H9 (cell line): ENCODE data around the gene CDKN2D. TPM values are rescaled to one million over a fixed set of nuclear protein-coding genes. Genes with fewer than 3 reads are reported as not detected.

ENCODE experiments used
- DNase-seq: peaks from one replicate; pipeline ENCODE4 v3.0.0-alpha.2; 2017
- H2AFZ ChIP-seq: one replicate; pipeline ENCODE4 v1.6.1; 2013; ENCODE audit warnings: mild to moderate bottlenecking, low read length, control low read depth, moderate library complexity
- H2AK5ac ChIP-seq: 2 replicates; pipeline ENCODE4 v1.6.1; 2013; ENCODE audit warnings: low read length, control low read depth, mixed read lengths; ENCODE audit not compliant: insufficient read length
- H2BK120ac ChIP-seq: one replicate; pipeline ENCODE4 v1.6.1; 2013; ENCODE audit warnings: low read depth, mild to moderate bottlenecking, low read length, control low read depth, inconsistent platforms; ENCODE audit not compliant: poor library complexity, severe bottlenecking
- H2BK12ac ChIP-seq: 2 replicates; pipeline ENCODE4 v1.6.1; 2013; ENCODE audit warnings: low read length, control low read depth, mixed read lengths, low read depth; ENCODE audit not compliant: insufficient read length
- H2BK15ac ChIP-seq: 2 replicates; pipeline ENCODE4 v1.6.1; 2013; ENCODE audit warnings: low read depth, low read length, control low read depth
- H2BK20ac ChIP-seq: one replicate; pipeline ENCODE4 v1.6.1; 2013; ENCODE audit warnings: low read depth, mild to moderate bottlenecking, low read length, control low read depth, inconsistent platforms; ENCODE audit not compliant: poor library complexity, severe bottlenecking
- H2BK5ac ChIP-seq: 2 replicates; pipeline ENCODE4 v1.6.1; 2013; ENCODE audit warnings: low read length, control low read depth, mixed read lengths; ENCODE audit not compliant: insufficient read length
- H3K14ac ChIP-seq: 2 replicates; pipeline ENCODE4 v1.6.1; 2013; ENCODE audit warnings: low read length, control low read depth; ENCODE audit not compliant: insufficient read depth
- H3K18ac ChIP-seq: 2 replicates; pipeline ENCODE4 v1.6.1; 2013; ENCODE audit warnings: low read depth, mild to moderate bottlenecking, mixed read lengths, low read length, control low read depth; ENCODE audit not compliant: insufficient read length
- H3K23ac ChIP-seq: 2 replicates; pipeline ENCODE4 v1.6.1; 2013; ENCODE audit warnings: low read length, control low read depth, mixed read lengths, low read depth; ENCODE audit not compliant: insufficient read length
- H3K23me2 ChIP-seq: 2 replicates; pipeline ENCODE4 v1.6.1; 2013; ENCODE audit warnings: low read depth, mild to moderate bottlenecking, mixed read lengths, low read length, control low read depth; ENCODE audit not compliant: insufficient read length, poor library complexity, severe bottlenecking
- H3K27ac ChIP-seq: 2 replicates; pipeline ENCODE4 v1.5.1; 2013; ENCODE audit warnings: low read length, control low read depth, mixed read lengths, low read depth; ENCODE audit not compliant: insufficient read length
- H3K27me3 ChIP-seq: 2 replicates; pipeline ENCODE4 v1.6.1; 2013; ENCODE audit warnings: low read length, control low read depth, inconsistent platforms; ENCODE audit not compliant: insufficient read depth
- H3K4ac ChIP-seq: 2 replicates; pipeline ENCODE4 v1.6.1; 2013; ENCODE audit warnings: low read depth, mild to moderate bottlenecking, control low read depth, inconsistent platforms, low read length, moderate library complexity
- H3K4me1 ChIP-seq: 2 replicates; pipeline ENCODE4 v1.6.1; 2013; ENCODE audit warnings: low read length, control low read depth, inconsistent platforms; ENCODE audit not compliant: insufficient read depth
- H3K4me2 ChIP-seq: 2 replicates; pipeline ENCODE4 v1.6.1; 2013; ENCODE audit warnings: low read length, control low read depth, mixed read lengths; ENCODE audit not compliant: insufficient read length, insufficient read depth
- H3K56ac ChIP-seq: 2 replicates; pipeline ENCODE4 v1.6.1; 2013; ENCODE audit warnings: low read depth, mild to moderate bottlenecking, mixed read lengths, low read length, control low read depth; ENCODE audit not compliant: insufficient read length
- H3K79me1 ChIP-seq: 2 replicates; pipeline ENCODE4 v1.6.1; 2013; ENCODE audit warnings: low read depth, mild to moderate bottlenecking, moderate library complexity, low read length, control low read depth, inconsistent platforms; ENCODE audit not compliant: insufficient read depth, poor library complexity, severe bottlenecking
- H3K79me2 ChIP-seq: 2 replicates; pipeline ENCODE4 v1.6.1; 2013; ENCODE audit warnings: low read length, control low read depth, inconsistent platforms; ENCODE audit not compliant: insufficient read depth
- H3K9ac ChIP-seq: 2 replicates; pipeline ENCODE4 v1.6.1; 2013; ENCODE audit warnings: low read length, control low read depth, mixed read lengths; ENCODE audit not compliant: insufficient read length; ENCODE audit errors: extremely low read depth
- H3K9me3 ChIP-seq: one replicate; pipeline ENCODE4 v1.6.1; 2013; ENCODE audit warnings: low read depth, low read length, inconsistent platforms; ENCODE audit not compliant: control insufficient read depth
- H3T11ph ChIP-seq: one replicate; pipeline ENCODE4 v1.6.1; 2013; ENCODE audit warnings: mild to moderate bottlenecking, low read length, control low read depth, inconsistent platforms
- H4K20me1 ChIP-seq: one replicate; pipeline ENCODE4 v1.6.1; 2013; ENCODE audit not compliant: control insufficient read depth, insufficient read length, insufficient read depth
- H4K5ac ChIP-seq: 2 replicates; pipeline ENCODE4 v1.6.1; 2013; ENCODE audit warnings: low read depth, mild to moderate bottlenecking, mixed read lengths, low read length, control low read depth; ENCODE audit not compliant: insufficient read length
- H4K8ac ChIP-seq: replicated peaks from 2 replicates; pipeline ENCODE4 v1.6.1; 2013; ENCODE audit warnings: low read length, control low read depth, mixed read lengths, low read depth; ENCODE audit not compliant: insufficient read length
- H4K91ac ChIP-seq: 2 replicates; pipeline ENCODE4 v1.6.1; 2013; ENCODE audit warnings: low read depth, mild to moderate bottlenecking, moderate library complexity, mixed read lengths, low read length, control low read depth; ENCODE audit not compliant: insufficient read length
- H3K27ac Mint-ChIP-seq, 3 experiments: 2 replicates in 2 of 3; 3 replicates in 1 of 3; pipeline ENCODE4 v1.8.0; 2020 to 2021; ENCODE audit warnings: mixed read lengths in 3 of 3, mild to moderate bottlenecking in 1 of 3, moderate library complexity in 1 of 3
- H3K27me3 Mint-ChIP-seq: 2 replicates; pipeline ENCODE4 v1.8.0; 2021; ENCODE audit warnings: low read depth, mild to moderate bottlenecking, moderate library complexity, mixed read lengths
- H3K36me3 Mint-ChIP-seq, 3 experiments: 2 replicates in 2 of 3; 3 replicates in 1 of 3; pipeline ENCODE4 v1.8.0; 2020 to 2021; ENCODE audit warnings: low read depth in 3 of 3, mixed read lengths in 3 of 3; ENCODE audit not compliant: insufficient read depth in 1 of 3
- H3K4me1 Mint-ChIP-seq, 2 experiments: 2 replicates each; pipeline ENCODE4 v1.8.0; 2020; ENCODE audit warnings: mixed read lengths in 2 of 2
- H3K4me3 Mint-ChIP-seq, 2 experiments: 2 replicates in 1 of 2; 3 replicates in 1 of 2; pipeline ENCODE4 v1.8.0; 2020 to 2021; ENCODE audit warnings: mild to moderate bottlenecking in 2 of 2, mixed read lengths in 2 of 2, moderate library complexity in 1 of 2
- H3K9me3 Mint-ChIP-seq, 2 experiments: 2 replicates in 1 of 2; 3 replicates in 1 of 2; pipeline ENCODE4 v1.8.0; 2020; ENCODE audit warnings: mild to moderate bottlenecking in 2 of 2, mixed read lengths in 2 of 2, moderate library complexity in 1 of 2
- CTCF ChIP-seq: fragments of 200-600 bp; sonication (generic); conservative IDR thresholded peaks from 3 replicates; pipeline ENCODE4 v1.8.0; 2021; ENCODE audit warnings: antibody characterized with exemption, mild to moderate bottlenecking
- WGBS: extraction: QIAGEN DNeasy Blood & Tissue Kit; methylation state at CpG from one replicate; pipeline ENCODE4 v1.1.7; 2013; ENCODE audit warnings: missing lambda C conversion rate, low lambda C conversion rate, mixed read lengths; ENCODE audit not compliant: insufficient read length; ENCODE audit errors: extremely low coverage; 5-methylcytosine and 5-hydroxymethylcytosine counted together
- long read RNA-seq: library from polyadenylated mRNA; unstranded; transcript quantifications from one replicate; pipeline ENCODE4 v2.0.0, GENCODE V29; 2020
- total RNA-seq: library from RNA; stranded (reverse); gene quantifications from 2 replicates; pipeline ENCODE4 v1.2.1, GENCODE V29; 2021

CDKN2D gene
- total RNA-seq = 2.8 and 3.7 TPM in 2 replicates
- long read RNA-seq, transcript CDKN2D-201 (3 exons, 1,086 nt) = major isoform, 5 of 7 reads
- long read RNA-seq, partial matches to known transcripts = 0 of 7 reads
- long read RNA-seq, other reads (novel, unspliced or antisense) = 1 of 7 reads

- H2BK12ac ChIP-seq = peak within 1 kb of the TSS; percentile 3
- TF ChIP-seq CTCF = peak; percentile 31; the same call in 1 of the 3 replicates
- no CpG with 5 or more reads among the region's 71 CpGs for WGBS
These were observed at the start of gene CDKN2D for GRCh38 chr19:10568826-10569651. Gene CDKN2D, minus strand, starts transcription at chr19:10568979. Its CDS starts 326 bp downstream, at chr19:10568653.

More at GRCh38 chr19:10568826-10569651, at the start of gene CDKN2D:
- Histone ChIP-seq H3K79me2 (no peaks in the 10 kb centered on the region), H2BK5ac (peak within 1 kb of the TSS; percentile 11), H4K20me1 (no peaks in the 10 kb centered on the region), H3K27me3 (no peaks in the 10 kb centered on the region), H3K14ac (peak within 1 kb of the TSS; percentile 72; the same call in 1 of the 2 replicates), H3K4me1 (no peaks in the 10 kb centered on the region), H4K5ac (peak within 1 kb of the TSS; percentile 85), H3K4me2 (peak within 1 kb of the TSS; percentile 96), H3K23ac (no peak within 1 kb of the TSS), H2AK5ac (no peak within 1 kb of the TSS), H3K4ac (no peak within 1 kb of the TSS; the same call in 1 of the 2 replicates), H3K23me2 (peaks cover 10% of the 10 kb centered on the region), H3T11ph (no peak within 1 kb of the TSS), H3K56ac (no peak within 1 kb of the TSS), H3K18ac (peak within 1 kb of the TSS; percentile 90), H4K8ac (no peak within 1 kb of the TSS), H2AFZ (no peak within 1 kb of the TSS), H3K79me1 (no peaks in the 10 kb centered on the region), H3K9ac (peak within 1 kb of the TSS; percentile 73), H3K9me3 (no peaks in the 10 kb centered on the region), H4K91ac (no peak within 1 kb of the TSS), H2BK20ac (no peak within 1 kb of the TSS), H2BK120ac (peak within 1 kb of the TSS; percentile 82), H2BK15ac (no peak within 1 kb of the TSS), H3K27ac (peak within 1 kb of the TSS; percentile 88)
- peak within 1 kb of the TSS; percentile 81 to 90 for H3K4me3 Mint-ChIP-seq
- H3K27ac Mint-ChIP-seq = peak within 1 kb of the TSS; percentile 97 to 99 (median 99)
- peak; percentile 100 for DNase-seq
- H3K36me3 Mint-ChIP-seq = peaks cover 4 to 19% (median 7%) of the 10 kb centered on the region in 3 experiments
- H3K9me3 Mint-ChIP-seq = no peaks in the 10 kb centered on the region
- peaks cover 33 to 39% of the 10 kb centered on the region in 2 experiments for H3K4me1 Mint-ChIP-seq
- H3K27me3 Mint-ChIP-seq = peaks cover 16% of the 10 kb centered on the region
